ENCODE results near the gene SPATA3. TPM values are rescaled to one million over a fixed set of nuclear protein-coding genes. Genes with fewer than 3 reads are reported as not detected.
"Not testable (repeated sequence)": the region's sequence is repeated elsewhere in the genome, so short reads cannot be mapped to it uniquely, and the experiment has no call there.

The SPATA3 gene
- total RNA-seq, 1 donor from 2014 or later = not detected

DNA sequence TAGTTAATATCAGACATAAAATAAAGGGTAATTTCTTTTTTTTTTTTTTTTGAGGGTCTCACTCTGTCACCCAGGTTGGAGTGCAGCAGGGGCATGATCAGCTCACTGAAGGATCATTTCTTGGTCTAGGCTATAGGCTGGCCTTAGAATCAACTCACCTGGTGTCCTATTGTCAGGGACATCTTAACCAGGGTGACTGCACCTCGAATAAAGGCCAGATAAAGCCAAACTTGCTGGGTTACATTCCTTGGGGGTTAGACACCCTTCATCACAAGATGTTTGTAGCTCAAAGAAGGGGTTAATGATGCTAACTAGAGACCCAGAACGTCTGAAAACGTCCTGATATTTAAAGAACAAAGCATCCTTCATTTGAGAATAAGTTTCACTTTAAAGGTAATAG, 17.9 kb downstream of the SPATA3 start:
- Histone ChIP-seq H3K36me3 (no peaks in the 10 kb centered on the region), H3K4me3 (no peak overlapping the region), H3K27ac (no peak overlapping the region), H3K4me1 (no peaks in the 10 kb centered on the region), H3K27me3 (no peaks in the 10 kb centered on the region), H3K9me3 (no peaks in the 10 kb centered on the region)
- no peak for DNase-seq (ENCODE audit: low spot score in 2 of 2)
- intact Hi-C loops (cut with DNase I) = no loop called here
- TF ChIP-seq, protein P1, sequence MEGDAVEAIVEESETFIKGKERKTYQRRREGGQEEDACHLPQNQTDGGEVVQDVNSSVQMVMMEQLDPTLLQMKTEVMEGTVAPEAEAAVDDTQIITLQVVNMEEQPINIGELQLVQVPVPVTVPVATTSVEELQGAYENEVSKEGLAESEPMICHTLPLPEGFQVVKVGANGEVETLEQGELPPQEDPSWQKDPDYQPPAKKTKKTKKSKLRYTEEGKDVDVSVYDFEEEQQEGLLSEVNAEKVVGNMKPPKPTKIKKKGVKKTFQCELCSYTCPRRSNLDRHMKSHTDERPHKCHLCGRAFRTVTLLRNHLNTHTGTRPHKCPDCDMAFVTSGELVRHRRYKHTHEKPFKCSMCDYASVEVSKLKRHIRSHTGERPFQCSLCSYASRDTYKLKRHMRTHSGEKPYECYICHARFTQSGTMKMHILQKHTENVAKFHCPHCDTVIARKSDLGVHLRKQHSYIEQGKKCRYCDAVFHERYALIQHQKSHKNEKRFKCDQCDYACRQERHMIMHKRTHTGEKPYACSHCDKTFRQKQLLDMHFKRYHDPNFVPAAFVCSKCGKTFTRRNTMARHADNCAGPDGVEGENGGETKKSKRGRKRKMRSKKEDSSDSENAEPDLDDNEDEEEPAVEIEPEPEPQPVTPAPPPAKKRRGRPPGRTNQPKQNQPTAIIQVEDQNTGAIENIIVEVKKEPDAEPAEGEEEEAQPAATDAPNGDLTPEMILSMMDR (IDR thresholded peaks at IDR 0.05) = no peak

DNA sequence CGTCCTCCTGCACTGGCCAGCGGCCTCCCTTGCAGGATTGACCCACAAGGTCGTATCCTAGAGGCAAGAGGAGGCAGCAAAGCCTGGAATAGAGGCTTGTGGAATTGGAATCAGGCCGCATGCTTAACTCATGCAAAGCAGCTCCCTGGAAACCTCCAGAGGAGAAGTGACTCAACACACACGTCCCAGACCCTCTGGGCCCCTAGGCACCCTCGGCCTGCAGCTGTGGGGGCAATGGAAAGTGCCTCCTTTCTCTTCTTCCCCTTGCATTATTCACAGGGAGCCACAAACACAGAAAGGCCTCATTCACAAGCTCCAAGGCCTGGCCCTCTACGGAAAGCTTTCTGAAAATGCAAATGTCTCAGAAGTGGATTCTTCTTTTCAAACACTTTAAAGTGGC, 19.6 kb downstream of the SPATA3 start:
- TF ChIP-seq, protein P1 (IDR thresholded peaks at IDR 0.05) = no peak
- H3K4me3 ChIP-seq = no peak overlapping the region
- H3K9me3 ChIP-seq = no peaks in the 10 kb centered on the region
- H3K4me1 ChIP-seq = no peaks in the 10 kb centered on the region
- no peak for DNase-seq (ENCODE audit: low spot score in 2 of 2)
- H3K27me3 ChIP-seq = no peaks in the 10 kb centered on the region
- intact Hi-C loops (cut with DNase I) = no loop called here
- no peaks in the 10 kb centered on the region for H3K36me3 ChIP-seq
- no peak overlapping the region for H3K27ac ChIP-seq

DNA sequence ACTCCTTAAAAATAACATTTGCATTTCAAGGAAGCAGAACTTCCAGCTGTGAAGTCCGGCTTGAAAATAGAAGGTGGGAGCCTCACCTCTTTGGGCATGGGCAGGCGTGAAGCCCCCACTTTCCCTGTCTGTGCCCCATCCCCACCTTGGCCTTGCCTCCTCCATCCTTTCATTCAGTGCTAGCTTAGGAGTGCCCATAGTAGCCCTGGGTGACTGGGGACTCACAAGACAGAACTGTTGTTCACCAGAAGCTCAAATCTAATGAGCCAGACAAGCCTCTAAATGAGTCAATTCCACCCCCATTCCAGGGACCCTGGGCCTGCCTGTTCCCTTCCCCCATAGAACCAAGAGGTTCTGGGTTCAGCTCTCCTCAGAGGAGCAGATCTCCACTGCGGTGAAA, 20.0 kb downstream of the SPATA3 start:
- Histone ChIP-seq H3K4me1 (no peaks in the 10 kb centered on the region), H3K27ac (no peak overlapping the region), H3K9me3 (no peaks in the 10 kb centered on the region), H3K27me3 (no peaks in the 10 kb centered on the region), H3K36me3 (no peaks in the 10 kb centered on the region), H3K4me3 (no peak overlapping the region)
- DNase-seq (ENCODE audit: low spot score in 2 of 2) = no peak
- TF ChIP-seq, protein P1 (IDR thresholded peaks at IDR 0.05) = no peak
- intact Hi-C loops (cut with DNase I) = no loop called here

DNA sequence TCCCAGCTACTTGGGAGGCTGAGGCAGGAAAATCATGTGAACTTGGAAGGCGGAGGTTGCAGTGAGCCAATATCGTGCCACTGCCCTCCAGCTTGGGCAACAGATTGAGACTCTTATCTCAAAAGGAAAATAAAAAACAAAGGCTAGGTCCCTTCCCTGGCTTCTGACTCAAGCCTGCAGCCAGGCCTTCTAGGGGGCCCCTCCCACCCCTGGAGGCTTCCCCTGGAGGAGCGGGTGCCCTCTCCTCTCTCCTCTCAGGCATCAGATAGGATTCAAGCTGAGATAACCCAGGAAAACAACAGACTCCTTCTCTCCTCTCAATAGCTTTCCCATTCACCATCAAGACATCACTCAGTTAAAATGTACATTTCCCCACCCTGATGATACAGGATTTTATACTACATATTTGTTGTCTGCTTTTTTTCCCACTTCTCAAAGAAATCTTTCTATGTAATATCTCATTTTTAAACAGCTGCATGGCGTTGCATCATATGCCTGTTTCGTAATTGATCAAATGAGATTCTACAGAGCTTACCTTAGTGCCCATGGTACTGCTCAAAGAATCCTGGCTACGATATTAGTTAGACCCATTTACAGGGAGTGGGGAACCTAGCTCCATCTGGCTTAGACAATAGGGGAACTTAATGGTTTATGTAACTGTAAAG, 20.8 kb downstream of the SPATA3 start:
- Histone ChIP-seq H3K27me3 (no peaks in the 10 kb centered on the region), H3K4me1 (no peaks in the 10 kb centered on the region), H3K36me3 (no peaks in the 10 kb centered on the region), H3K4me3 (no peak overlapping the region), H3K9me3 (no peaks in the 10 kb centered on the region), H3K27ac (no peak overlapping the region)
- intact Hi-C loops (cut with DNase I) = no loop called here
- TF ChIP-seq, protein P1 (IDR thresholded peaks at IDR 0.05) = no peak
- DNase-seq (ENCODE audit: low spot score in 2 of 2) = no peak

DNA sequence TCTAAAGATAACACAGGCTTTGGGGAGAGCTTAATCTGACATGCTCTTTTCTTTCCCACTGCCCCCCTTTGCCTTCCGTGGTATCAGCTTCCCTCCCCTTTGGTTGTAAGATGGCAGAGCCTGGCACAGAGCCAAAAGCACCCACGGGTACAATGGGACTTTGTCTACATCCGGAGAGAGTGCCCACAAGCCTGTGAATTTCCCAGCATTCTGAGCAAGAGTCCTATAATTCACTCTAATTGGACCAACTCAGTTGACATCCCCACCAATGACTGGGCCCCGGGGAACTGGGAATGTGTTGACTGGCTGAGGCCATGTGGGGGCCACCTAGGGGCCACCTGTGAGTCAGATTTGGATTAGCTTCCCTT, 21.3 kb downstream of the SPATA3 start:
- TF ChIP-seq, protein P1 (IDR thresholded peaks at IDR 0.05) = no peak
- Histone ChIP-seq H3K27me3 (no peaks in the 10 kb centered on the region), H3K9me3 (no peaks in the 10 kb centered on the region), H3K27ac (no peak overlapping the region), H3K36me3 (no peaks in the 10 kb centered on the region), H3K4me1 (no peaks in the 10 kb centered on the region), H3K4me3 (no peak overlapping the region)
- intact Hi-C loops (cut with DNase I) = no loop called here
- no peak for DNase-seq (ENCODE audit: low spot score in 2 of 2)

DNA sequence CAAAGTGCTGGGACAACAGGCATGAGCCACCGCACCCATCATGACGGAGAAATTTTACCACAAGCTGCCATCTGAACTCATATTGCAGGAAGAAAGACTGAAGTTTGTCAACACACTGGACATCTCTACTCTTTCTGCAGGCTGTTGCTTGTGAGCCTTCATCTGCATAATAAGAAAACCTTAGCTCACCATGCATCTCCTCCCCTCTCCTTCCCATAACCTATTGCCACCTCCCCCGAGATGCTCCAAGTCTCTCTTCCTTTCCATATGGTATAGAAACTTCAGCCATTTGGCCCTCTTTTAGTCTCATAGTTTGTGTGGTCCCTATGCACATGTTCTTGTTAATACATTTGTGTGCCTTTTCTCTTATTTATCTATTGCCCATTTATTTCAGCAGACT, 22.3 kb downstream of the SPATA3 start:
- intact Hi-C loops (cut with DNase I) = no loop called here
- TF ChIP-seq, protein P1 (IDR thresholded peaks at IDR 0.05) = no peak
- H3K4me1 ChIP-seq = no peaks in the 10 kb centered on the region

DNA sequence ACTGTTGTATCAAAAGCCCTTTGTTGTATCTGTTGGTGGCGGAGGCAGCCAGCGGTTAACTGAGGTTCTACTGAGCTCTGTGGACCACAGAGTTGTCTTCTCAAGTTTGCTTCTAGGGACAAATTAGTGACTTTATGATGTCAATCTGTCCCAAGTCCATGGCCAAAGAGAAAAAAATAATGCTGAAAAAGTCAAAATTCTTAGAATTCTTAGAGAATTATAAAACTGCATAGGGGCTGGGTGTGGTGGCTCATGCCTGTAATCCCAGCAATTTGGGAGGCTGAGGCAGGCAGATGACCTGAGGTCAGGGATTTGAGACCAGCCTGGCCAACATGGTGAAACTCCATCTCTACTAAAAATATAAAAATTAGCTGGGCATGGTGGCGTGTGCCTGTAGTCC, 29.1 kb downstream of the SPATA3 start:
- H3K36me3 ChIP-seq; H3K9me3 ChIP-seq; H3K27me3 ChIP-seq; DNase-seq (ENCODE audit: low spot score in 2 of 2); intact Hi-C loops (cut with DNase I); H3K4me1 ChIP-seq; H3K4me3 ChIP-seq; H3K27ac ChIP-seq: not testable (repeated sequence)

More for the DNA sequence above, 22.3 kb downstream of the SPATA3 start:
- Histone ChIP-seq H3K27me3 (no peaks in the 10 kb centered on the region), H3K27ac (no peak overlapping the region), H3K9me3 (no peaks in the 10 kb centered on the region), H3K4me3 (no peak overlapping the region), H3K36me3 (no peaks in the 10 kb centered on the region)
- DNase-seq (ENCODE audit: low spot score in 2 of 2) = no peak

Data from ascending aorta (tissue), 2 donors.